IPS-NIHi11 (cell line): ENCODE results near the gene CREM.

Experiments
- DNase-seq: peaks from one replicate; pipeline ENCODE4 v3.0.0; 2012; ENCODE audit warnings: mixed read lengths, low spot score

Gene CREM

GRCh38 chr10:35219891-35220890 lies 93.5 kb downstream of the CREM start:
- no peak for DNase-seq

- DNase-seq, result no peak
Measured at GRCh38 chr10:35223016-35223415, 96.4 kb downstream of the CREM start.

DNA sequence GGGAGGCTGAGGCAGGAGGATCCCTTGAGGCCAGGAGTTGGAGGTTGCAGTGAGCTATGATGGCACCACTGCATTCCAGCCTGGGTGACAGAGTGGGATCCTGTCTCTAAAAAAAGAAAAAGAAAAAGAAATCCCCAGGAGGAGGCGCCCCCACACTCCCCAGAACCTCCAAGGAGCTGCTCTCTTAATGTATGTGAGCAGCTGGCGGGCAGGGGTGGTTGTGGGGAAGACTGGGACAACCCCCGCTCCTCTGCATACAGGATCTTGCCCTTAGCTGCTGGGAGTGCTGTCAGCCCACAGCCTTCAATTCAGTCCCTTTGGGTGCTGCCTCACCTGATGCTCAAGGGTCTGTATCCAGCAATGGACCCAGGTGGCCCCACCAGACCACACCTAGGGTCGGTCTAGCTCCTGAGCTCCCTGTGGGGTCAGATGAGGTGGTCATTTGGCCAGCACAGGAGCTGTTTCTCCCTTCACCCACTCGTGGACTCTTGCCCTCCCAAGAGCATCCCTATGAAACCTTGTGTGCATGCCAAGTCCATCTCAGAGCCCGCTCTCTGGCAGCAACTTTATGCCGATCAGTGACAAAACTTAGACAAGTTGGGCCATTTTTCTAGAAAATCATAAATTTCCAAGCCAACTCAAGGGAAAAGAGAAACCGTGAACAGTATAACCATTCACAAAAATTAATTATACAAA lies 97.5 kb downstream of the CREM start:
- DNase-seq, result no peak

GRCh38 chr10:35225204-35225603 lies 98.6 kb downstream of the CREM start:
- no peak for DNase-seq

DNA sequence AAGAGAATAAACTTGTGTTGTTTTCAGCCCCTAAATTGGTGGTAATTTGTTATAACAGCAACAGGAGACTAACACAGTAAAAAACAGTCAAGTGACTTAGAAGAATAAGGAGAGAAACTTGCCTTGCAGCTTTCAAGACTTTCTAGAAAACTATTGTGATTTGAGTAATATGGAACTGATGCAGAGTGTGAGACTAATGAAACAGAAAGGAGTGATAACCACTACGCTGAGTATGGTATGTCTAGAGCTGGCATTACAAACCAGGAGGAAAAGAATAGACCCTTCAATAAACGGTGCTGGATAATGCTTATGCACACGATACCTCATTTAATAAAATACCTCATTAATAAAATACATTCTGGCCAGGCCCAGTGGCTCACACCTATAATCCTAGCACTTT lies 99.9 kb downstream of the CREM start:
- DNase-seq, result no peak

DNA sequence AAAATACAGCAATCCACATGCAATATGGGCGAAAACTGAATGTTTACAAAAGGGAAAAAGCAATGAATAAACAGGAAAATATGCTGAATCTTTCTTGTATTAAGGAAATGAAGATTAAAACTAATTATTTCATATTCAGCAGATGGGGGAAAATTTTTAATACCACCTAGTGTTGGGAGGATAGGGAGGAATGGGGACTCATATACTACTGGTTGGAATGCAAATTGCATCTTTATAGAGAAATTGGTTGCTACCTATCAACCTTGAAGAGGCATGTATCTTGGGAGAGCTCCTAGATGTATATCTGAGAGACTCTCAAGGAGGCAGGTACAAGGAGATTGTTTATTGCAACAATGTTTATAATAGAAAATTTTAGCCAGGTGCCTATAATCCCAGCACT lies 101.4 kb downstream of the CREM start:
- no peak for DNase-seq

- DNase-seq, result no peak
Measured at GRCh38 chr10:35231646-35232045, 105.0 kb downstream of the CREM start.

DNA sequence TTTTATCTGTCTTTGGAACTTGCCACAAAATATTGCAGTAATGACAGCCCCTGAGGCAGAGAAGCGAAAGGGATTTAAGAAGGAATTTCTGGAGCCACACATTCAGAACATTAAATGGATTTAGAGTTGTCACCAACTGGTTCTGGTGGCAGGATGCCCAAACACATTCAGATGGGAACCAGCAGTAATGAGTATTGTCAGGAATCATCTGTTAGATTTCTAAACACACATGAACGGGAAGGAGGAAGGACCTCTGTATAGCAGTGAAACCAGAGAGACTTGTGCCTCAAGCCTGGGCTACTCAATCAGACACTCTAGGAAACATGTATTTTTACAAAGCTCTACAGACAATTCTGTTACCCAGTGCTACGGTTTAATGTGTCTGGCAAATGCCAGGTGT lies 105.9 kb downstream of the CREM start:
- DNase-seq, result no peak

GRCh38 chr10:35234073-35234472 lies 107.4 kb downstream of the CREM start:
- no peak for DNase-seq

DNA sequence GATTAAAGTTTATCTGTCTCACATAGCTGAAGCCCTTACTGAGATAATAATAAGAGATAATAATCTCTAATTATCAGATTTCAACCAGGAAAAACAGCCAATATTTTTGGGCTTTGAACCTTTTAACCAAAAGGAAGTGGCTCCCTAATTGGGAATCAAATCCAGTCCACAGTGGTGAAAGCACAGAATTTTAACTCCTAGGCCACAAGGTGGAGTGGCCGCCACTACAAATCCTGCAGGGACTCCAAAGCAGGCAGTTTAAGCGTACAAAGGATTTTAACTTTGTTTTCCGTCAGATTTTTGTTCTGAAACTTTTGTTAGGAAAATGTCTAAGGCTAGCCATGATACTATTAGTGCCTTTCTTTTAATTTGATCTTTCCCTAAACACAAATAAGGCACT lies 110.1 kb downstream of the CREM start:
- DNase-seq, result peak; percentile 27

DNA sequence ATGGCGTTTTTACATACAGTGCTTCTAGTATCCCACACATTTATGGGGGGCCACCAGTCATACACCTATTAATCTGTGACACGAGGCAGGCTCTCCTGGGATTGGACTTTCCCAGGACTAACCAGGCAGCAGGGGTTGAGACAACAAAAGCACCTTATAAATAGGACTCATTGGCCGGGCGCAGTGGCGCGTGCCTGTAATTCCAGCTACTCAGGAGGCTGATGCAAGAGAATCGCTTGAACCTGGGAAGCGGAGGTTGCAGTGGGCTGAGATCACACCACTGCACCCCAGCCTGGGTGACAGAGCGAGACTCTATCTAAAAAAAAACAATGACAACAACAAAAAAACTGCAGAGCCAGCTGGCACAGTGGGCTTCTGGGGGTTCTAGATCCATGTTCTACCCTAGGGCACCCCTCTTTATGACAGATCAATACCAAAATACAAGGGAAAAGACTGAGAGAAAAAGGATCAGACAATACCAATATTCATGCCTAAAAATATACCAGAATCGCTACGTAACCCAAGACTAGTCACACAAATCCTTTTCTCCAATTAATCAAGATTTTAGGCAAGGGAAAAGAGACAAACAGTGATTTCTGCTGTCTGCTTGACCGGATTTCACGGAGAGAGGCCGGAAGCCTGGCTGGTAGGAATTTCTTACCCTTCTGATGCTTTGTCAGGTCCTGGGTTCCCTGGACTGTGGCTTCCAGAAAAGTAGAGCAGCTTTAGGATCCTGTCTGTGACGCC lies 111.3 kb downstream of the CREM start:
- no peak for DNase-seq

- DNase-seq, result no peak
Measured at GRCh38 chr10:35244549-35244948, 117.9 kb downstream of the CREM start.

GRCh38 chr10:35246770-35247343 lies 120.2 kb downstream of the CREM start:
- no peak for DNase-seq

DNA sequence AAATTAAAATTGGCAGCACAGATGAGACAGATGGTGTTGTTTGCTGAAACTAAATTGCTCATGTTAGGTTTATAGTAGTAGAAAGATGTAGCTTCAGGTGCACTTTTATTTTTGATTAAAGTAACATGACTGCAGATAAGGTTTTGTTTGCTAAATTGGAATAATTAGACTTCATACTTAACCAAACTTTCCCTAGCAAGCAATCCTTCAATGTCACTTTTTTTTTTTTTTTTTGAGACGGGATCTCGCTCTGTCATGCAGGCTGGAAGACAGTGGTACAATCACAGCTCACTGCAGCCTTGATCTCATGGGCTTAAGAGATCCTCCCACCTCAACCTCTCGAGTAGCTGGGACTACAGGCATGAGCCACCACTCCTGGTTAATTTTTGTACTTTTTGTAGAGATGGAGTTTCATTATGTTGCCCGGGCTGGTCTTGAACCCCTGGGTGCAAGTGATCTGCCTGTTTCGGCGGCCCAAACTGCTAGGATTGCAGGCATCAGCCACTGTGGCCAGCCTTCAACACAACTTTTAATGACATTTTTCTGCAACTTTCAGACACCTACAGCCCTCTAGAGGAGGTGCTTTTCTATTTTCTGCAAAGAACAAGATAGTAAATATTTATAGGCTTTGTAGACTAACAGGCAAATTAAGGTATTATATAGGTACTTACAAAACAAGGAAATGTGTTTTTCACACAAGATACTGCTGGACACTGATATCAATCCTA lies 124.9 kb downstream of the CREM start:
- no peak for DNase-seq

- DNase-seq, result no peak
Measured at GRCh38 chr10:35257057-35257983, 130.7 kb downstream of the CREM start.

DNA sequence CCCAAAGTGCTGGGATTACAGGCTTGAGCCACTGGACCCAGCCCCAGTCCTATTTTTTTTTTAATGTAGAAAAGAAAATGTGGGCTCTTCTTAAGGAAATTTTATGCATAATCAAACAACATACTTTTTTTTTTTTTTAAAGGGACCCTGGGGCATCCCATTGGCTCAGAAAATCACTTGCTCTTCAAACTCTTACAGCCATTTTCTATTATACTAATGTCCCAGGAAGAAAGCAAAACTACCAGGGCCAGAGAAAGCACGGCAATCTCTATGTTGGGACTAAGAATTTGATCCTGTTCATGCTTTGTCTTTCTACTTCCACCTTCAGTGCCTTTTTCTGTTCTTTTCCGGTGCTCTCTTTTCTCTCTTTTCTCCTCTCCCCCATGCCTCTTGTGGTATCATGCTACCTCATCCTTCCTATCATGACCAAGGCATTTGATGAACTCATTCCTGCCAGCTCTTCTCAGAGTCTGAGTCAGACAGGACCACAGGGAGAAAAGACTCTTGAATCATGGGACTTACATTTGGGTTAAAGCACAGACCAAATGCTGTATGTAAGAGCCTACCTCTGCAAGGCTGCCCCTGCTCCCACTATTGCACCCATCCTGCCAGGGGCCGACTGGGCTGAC lies 133.2 kb downstream of the CREM start:
- DNase-seq, result no peak

- no peak for DNase-seq
Measured at GRCh38 chr10:35262436-35262835, 135.8 kb downstream of the CREM start.
